ENCODE results near the gene RAI14.

The RAI14 gene

GRCh38 chr5:34866989-34867471, 210.9 kb downstream of the RAI14 start:
- DNase-seq = no peak

GRCh38 chr5:34867660-34868059, 211.5 kb downstream of the RAI14 start:
- no peak for DNase-seq

- no peak for DNase-seq
Measured at GRCh38 chr5:34868791-34869190, 212.7 kb downstream of the RAI14 start.

GRCh38 chr5:34869256-34869655, 213.1 kb downstream of the RAI14 start:
- DNase-seq = no peak

GRCh38 chr5:34870382-34870781, 214.3 kb downstream of the RAI14 start:
- DNase-seq = no peak

GRCh38 chr5:34876275-34876674, 220.1 kb downstream of the RAI14 start:
- no peak for DNase-seq

- no peak for DNase-seq
Measured at GRCh38 chr5:34881246-34881645, 225.1 kb downstream of the RAI14 start.

Data from activated CD4-positive, CD25-positive, alpha-beta regulatory T cell (primary cell).